HG03342 (cell line): ENCODE data around the gene MAPK12.

Source experiments
- ATAC-seq: cut with Tn5 transposase; IDR thresholded peaks from one replicate; pipeline ENCODE4 v1.9.1; 2021; ENCODE audit warnings: mild to moderate bottlenecking, moderate library complexity; ENCODE audit not compliant: unreplicated experiment

Gene MAPK12

GRCh38 chr22:50299785-50300619 is 38.5 kb upstream of the MAPK12 start:
- ATAC-seq, result no peak

- no peak for ATAC-seq
These were observed 37.7 kb upstream of the MAPK12 start for GRCh38 chr22:50298937-50299784.

DNA sequence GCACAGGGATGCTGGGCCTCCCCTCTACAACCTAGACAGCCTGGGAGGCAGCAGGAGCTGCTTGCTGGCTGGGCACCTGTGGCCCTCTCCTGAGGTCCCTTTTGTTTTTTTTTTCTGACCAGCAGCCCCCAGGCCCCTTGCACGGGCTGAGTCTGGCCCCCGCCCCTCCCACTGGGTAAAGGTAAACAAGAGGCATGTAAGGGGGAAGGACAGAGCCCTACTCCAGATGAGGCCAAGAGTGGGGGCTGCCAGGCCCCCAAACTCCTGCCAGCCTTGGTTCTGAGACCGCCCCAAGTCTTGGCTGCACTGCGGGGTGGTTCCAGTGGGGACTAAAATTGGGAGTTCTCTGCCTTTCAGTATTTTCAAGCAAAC is 36.8 kb upstream of the MAPK12 start:
- no peak for ATAC-seq

DNA sequence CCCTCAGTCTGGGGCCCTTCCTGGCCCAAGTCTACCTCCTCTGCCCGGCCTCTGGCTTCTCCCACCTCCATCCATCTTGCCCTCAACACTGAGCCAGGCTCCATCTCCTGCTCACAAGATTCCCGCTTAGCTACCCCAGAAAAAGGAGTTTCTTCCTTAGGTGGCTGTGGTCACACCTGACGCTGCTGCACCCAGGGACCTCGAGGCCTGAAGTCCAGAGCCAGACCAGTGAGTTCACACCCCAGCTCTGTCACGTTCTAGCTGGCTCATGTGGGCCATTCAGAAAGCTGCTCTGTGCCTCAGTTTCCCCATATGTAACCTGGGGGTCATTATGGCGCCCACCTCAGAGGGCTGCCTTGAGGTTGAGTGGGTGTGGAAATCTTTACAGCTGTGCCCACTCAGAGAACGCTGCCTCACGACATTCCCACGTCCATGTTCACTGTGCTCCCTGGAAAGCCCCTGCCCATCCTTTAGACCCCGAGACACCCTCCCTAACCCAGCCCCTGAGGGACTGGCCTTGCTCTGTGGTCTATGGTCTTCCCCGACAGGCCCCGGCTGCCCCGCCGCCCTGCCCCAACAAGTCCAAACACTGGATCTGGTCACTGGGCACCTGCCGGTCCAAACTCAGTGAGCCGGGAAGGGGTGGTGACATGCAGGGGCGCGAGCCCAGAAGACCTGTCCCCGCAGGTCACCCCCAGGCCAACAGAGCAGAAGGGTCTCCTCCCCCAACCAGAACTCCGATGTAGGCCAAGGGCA is 36.2 kb upstream of the MAPK12 start:
- no peak for ATAC-seq

DNA sequence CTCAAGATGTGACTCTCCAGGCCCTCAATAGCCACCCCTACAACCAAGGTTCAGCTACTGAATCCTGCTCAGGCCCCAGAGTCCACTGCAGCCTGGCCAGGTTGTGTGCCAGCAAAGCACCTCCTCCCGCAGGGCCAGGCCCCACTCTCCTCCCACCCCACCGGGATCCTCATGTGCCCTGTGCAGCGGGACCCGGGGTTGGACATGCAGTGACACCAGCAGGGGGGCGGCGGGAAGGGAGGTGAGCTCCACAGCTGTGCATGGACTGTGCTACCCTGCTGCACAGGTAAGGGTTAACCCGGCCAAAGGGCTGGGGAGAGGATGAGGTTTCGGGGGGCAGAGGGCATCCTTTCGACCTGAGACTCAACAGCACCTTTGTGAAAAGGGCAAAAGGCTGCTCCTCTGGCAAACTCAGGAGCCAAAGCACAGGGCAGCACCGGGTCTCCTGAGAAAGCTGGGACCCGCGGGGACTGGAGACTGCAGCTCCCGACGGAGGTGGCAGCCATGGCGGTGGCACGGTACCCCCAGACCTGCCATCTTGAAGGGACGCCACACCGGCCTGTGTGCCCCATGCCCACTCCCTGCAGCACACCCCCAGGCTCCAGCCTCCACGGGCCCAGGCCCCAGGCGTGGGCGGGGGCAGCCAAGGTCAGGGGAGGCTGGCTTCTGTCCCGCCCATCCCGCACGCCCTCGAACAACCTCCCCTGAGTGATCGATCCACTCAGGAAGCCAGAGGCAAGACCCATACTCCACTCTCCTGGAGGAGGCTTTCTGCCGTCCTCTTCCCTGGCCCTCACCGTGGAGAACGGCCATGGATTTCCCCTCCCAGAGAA is 35.4 kb upstream of the MAPK12 start:
- ATAC-seq, result no peak

DNA sequence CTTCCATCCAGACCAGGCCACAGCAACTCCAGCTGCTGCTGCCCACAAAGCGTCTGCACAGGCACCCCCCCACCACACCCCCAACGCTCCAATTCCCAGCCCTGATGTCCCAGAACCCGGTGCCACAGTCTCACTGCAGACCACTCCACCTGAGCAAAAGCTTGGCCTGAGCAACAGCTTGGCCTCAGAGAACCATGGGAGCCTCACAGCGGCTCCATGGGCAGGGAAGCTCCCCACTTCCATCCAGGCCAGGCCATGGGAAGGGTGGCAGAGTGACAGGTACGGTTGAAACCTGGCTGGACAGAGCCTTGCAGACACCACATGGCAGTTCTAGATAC is 32.8 kb upstream of the MAPK12 start:
- ATAC-seq, result no peak

GRCh38 chr22:50293441-50294318 is 32.2 kb upstream of the MAPK12 start:
- ATAC-seq, result no peak

GRCh38 chr22:50292643-50293440 is 31.4 kb upstream of the MAPK12 start:
- ATAC-seq, result no peak

DNA sequence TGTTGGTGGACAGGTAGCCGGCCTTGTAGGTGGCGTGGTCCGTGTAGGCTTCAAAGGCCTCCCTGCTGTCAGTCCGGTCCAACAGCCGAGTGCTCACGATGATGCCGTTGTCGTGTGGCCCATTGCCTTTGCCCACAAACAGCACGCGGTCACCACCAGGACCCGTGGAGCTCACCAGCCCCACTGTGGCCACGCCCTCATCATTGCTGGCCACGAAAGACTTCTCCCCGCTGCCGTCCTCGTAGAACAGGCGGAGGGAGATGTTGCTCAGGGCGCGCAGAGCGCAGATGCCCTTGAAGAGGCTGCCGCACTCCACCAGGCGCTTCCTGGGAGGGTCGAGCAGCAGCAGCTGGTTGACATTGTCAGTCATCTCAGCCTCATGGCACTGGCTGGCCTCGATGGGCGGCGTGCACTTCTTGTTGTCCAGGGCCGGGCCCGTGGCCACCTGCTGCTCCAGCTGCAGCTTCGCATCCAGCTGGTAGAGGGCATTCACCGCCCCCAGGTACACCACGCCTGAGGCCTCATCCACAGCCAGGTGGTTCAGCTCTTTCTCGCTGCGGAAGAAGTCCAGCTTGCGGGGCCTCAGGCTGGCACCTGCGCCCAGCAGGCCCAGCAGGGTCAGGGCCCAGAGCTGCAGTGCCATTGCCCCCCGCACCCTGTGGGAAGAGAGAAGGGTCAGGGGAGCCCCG is 28.6 kb upstream of the MAPK12 start:
- ATAC-seq, result no peak

DNA sequence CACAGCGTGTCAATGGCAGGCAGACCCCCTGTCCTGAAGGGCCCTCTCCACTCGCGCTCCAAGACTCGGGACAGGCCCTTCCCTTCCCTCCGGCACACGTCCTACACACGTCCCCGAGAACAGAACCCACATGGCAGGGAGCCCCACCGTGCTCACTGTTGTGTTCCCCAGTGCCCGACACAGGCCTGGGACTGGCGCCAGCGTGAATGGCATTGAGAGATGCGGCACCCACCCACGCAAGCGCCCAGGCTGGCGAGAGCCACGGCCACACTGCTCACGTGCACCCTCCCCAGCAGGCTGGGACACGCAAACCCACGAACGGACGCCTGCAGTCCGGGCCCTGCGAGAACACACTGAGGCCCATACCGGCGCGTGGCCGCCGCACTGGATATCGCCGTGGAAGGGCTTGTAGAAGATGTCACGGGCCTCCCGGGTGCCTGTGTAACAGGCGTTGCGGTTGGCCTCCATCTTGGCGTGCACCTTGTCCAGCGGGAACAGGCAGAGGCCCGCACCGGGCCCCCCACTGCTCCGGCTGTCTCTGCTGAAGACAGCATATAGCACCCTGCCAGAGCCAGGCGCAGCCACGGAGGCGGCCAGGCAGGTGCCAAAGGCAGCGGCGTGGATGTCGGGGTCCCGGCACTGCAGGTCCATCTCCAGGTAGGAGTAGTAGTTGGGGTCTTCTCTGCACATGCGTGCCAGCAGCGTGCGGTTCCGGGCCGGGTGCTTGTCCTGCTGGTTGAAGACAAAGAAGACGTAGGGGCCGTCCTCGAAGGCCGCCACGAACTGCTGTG is 27.9 kb upstream of the MAPK12 start:
- no peak for ATAC-seq

DNA sequence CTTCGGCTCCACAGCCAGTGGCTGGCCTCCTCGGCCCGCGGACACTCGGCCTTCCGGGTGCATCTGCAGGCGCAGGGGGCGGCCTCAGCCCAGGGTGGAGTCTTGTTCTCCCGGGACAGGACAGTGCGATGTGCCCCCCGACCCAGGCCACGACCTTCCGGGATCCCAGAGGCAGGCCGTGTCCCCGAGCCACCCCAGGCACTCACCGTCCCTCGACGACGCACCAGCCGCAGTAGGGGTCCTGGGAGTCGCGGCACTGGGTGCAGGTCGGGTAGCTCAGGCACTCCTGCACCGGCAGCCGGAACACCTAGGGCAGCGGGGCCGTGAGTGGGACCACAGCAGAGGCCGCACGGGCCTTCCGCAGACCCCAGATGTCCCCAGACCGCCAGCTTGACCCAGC is 26.2 kb upstream of the MAPK12 start:
- no peak for ATAC-seq

- no peak for ATAC-seq
These were observed 25.3 kb upstream of the MAPK12 start for GRCh38 chr22:50286701-50287318.

- no peak for ATAC-seq
These were observed 24.8 kb upstream of the MAPK12 start for GRCh38 chr22:50286275-50286674.

- no peak for ATAC-seq
These were observed 24.2 kb upstream of the MAPK12 start for GRCh38 chr22:50285568-50286229.

DNA sequence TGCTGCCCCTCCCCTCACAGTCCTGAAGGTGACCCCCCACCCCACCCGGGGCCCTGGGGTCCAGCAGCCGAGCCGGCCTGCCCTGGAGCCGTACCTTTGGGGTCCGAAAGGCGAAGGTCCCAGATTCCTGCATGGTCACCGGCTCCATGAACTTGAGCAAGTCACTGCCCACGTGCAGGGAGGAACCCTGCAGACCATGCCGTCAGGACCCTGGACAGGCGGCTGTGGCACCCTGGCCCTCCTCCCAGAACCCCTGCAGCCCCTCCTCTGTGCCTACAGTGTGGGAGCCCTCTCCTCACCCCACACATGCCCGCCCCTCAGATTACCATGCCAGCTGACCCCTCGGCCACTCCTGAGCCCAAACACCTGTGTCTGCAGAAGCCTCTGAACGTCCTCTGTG is 23.0 kb upstream of the MAPK12 start:
- ATAC-seq, result no peak

DNA sequence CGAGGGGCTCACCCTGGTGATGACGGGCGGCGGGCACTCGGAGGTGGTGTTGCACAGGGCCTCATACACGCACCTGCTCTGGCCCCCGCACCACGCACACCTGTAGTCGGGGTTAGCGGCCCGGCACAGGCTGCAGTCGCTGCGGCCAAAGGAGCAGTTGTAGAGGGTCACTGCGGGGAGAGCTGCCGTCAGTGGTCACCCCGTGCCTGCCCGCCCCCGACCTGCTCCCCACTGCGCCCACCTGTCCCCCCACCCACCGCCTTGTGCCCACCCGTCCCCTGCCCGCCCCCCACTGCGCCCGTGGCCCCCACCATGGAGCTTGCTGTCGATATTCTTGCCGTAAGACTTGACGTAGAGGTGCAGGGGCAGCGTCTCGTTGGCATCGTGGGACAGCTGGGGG is 22.3 kb upstream of the MAPK12 start:
- no peak for ATAC-seq
